ENCODE measurements around the gene FAM181A.

The FAM181A gene

GRCh38 chr14:93977171-93977570, 50.0 kb downstream of the FAM181A start:
- TF ChIP-seq CTCF (IDR thresholded peaks at IDR 0.05) = no peak

GRCh38 chr14:93977790-93978581, 50.8 kb downstream of the FAM181A start:
- no peak for TF ChIP-seq CTCF (IDR thresholded peaks at IDR 0.05)

- no peak for TF ChIP-seq CTCF (IDR thresholded peaks at IDR 0.05)
Observed at GRCh38 chr14:93978735-93979134, 51.6 kb downstream of the FAM181A start.
